HG03575 (cell line): ENCODE measurements around the gene KDSR.

Source experiments
- ATAC-seq: cut with Tn5 transposase; IDR thresholded peaks from one replicate; pipeline ENCODE4 v1.9.1; 2021; ENCODE audit not compliant: unreplicated experiment, insufficient number of reproducible peaks, low FRiP score; ENCODE audit errors: extremely low read depth

KDSR gene

GRCh38 chr18:63367053-63367953, at the start of gene KDSR:
Gene KDSR, minus strand, starts transcription at chr18:63367206. Its CDS starts 88 bp downstream, at chr18:63367118.
- peak; percentile 61 for ATAC-seq

GRCh38 chr18:63412953-63413352, 45.9 kb upstream of the KDSR start:
- ATAC-seq, result no peak

DNA sequence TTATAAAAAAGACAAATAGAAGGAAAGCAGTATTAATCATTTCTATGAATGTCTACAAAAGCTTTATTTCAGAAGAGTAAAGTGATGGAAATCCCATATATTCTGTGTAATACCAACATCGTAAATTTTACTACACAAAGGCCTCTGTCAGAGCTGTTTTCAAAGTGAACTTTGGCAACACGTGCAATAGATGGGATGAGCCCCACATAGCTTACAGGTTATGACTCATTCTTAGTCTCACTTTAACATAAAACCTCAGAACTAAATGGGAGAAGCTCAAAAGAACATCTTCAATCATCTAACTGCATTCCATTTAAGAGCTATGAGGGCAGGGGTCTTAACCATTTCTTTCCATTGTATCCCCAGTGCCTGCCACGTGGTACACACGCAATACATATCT, 43.8 kb upstream of the KDSR start:
- ATAC-seq, result no peak

GRCh38 chr18:63409301-63409700, 42.3 kb upstream of the KDSR start:
- ATAC-seq, result no peak

- ATAC-seq, result no peak
These were observed 40.7 kb upstream of the KDSR start for GRCh38 chr18:63407734-63408133.

DNA sequence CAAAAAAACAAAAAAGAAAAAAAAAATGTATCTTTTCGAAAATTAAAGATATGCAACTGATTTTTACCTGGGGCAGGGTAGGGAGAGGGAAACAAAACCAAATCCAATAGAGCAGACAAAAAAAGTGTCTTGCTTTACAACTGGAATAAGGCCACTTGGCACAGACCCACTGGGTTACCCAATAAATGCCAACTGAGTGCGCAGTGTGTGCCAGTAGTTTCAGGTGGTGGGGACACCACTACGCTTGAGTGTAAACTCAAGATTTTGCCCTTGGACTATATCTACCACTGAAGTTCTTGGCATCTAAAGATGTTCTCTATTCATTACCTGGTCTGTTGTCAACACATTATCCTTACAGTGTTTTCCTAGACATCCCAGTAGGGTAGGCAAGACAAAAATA, 39.0 kb upstream of the KDSR start:
- ATAC-seq, result no peak

DNA sequence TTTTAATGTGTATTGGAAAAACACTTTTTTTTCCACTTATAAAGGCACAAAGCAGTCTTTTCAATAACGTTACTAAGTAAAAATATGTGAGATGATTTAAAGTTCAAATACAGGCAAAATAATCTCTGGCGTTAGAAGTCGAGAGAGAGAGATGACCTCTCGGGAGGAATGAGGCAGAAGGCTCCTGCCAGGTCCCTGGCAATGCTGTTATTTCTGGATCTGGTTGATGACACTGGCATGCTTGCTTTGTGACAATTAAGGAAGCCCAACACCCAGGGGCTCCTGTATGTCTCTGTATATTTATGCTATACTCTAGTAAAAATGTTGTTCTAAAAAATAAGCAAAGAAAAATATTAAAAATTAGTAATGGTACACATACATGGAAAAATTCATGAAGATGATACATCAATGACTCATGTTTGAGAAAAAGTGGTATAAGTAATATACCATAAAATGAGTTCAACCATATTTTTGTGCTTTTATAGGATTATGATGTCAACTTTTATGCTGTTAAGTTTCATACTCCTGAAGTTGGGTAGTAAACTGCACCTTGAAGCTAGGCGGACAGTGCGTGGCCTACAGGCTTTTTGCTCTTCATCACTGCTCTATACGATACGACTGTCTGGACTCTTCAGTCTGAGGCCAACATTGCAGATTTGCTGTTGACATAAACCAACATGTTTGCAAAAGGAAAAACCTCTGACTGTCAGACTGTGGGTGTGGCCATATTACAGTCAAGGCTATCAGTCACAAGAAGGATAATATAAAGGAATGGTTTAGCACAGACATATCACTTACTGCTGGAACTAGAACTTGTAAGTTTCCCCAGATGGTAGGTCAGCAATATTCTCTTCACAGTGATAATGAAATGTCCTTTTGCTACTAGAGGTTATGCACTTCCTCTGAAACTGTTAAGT, 35.5 kb upstream of the KDSR start:
- ATAC-seq, result no peak

DNA sequence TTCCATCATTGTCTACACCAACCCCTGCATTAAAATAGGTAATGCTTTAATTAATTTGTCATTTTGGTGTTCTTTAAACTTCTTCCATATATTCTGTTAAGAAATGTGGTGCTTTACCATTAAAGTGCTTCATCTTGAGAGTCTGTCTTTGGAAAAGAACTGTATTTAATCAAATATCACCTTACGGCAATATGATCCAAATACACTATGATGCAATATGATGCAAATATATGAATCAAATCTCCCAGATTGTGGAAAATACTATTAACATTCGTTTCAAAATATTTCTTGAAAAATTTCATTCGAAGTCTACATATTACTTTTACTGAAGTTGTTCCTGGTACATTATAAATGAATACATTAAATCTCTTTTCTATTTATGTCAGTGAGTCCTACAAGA, 32.3 kb upstream of the KDSR start:
- no peak for ATAC-seq

GRCh38 chr18:63397349-63397748, 30.3 kb upstream of the KDSR start:
- no peak for ATAC-seq

DNA sequence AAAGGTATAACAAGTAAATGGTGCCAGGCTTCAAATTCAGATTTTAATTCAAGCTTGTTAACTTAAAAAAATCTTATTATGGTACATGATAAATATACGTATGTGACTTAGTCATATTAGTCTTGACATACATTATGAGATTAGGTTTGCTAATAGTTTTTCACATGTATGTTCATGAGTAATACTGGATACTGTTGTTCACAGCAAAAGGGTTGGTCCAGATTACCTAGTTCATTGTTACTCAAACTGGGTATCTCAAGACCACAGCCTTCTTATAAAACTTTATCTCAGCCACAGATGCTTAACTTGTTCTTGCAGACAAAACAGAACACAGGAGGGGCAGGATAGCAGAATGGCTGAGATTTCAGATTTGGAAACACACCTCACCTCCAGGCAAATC, 28.5 kb upstream of the KDSR start:
- no peak for ATAC-seq

DNA sequence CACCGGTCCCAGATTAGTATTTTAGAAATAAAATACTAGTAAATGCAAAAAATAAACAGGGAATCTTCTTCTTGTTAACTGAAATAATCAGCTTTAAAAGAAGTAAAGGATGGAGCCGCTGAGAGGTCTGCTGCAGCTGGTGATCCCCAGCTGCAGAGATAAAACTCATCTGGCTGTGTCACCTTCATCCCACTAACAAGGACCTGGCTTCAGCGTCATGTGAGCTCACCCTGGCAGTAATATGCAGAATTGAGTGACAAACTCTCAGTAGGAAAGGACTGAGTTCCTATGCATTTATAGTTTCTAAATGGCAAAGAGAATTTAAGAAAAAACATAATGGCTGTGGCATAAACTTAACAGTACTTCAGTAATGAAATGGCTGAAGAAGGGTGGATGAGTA, 27.9 kb upstream of the KDSR start:
- ATAC-seq, result no peak

- no peak for ATAC-seq
These were observed 20.9 kb upstream of the KDSR start for GRCh38 chr18:63387861-63388260.

DNA sequence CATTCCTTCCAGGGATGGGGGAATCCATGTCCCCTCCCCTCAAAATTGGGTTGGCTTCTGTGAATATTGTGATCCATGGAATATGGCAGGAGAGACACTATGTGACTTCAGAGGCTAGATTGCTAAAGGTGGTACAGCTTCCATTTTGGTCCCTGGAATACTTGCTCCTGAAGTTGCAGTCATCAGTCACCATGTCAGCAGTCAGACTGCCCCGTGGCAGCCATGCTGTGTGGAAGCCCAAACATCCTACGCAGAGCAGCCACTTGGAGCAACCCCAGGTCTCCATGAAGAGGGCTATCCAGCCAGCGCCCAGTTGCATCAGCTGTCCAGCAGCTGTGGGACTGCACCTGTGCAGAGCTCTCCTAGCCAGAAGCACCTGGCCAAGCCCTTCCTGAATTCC, 15.8 kb upstream of the KDSR start:
- ATAC-seq, result no peak

- no peak for ATAC-seq
These were observed 12.6 kb upstream of the KDSR start for GRCh38 chr18:63379639-63379962.

GRCh38 chr18:63378919-63379638, 12.1 kb upstream of the KDSR start:
- ATAC-seq, result peak; percentile 71

GRCh38 chr18:63377275-63377980, 10.4 kb upstream of the KDSR start:
- ATAC-seq, result no peak

- ATAC-seq, result no peak
These were observed 9.5 kb upstream of the KDSR start for GRCh38 chr18:63376538-63376937.

DNA sequence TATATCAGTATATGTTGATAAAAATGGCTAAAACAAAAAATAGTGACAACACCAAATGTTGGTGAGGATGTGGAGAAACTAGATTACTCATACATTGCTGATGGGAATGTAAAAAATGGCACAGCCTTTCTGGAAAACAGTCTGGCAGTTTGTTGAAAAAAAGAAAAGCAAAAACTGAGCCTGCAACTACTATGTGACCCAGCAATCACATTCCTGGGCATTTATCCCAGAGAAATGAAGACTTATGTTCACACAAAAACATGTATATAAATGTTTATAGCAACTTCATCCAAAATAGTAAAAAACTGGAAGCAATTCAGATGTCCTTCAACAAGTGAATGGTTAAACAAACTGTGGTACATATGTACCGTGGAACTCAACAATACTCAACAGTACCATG, 7.5 kb upstream of the KDSR start:
- ATAC-seq, result no peak

DNA sequence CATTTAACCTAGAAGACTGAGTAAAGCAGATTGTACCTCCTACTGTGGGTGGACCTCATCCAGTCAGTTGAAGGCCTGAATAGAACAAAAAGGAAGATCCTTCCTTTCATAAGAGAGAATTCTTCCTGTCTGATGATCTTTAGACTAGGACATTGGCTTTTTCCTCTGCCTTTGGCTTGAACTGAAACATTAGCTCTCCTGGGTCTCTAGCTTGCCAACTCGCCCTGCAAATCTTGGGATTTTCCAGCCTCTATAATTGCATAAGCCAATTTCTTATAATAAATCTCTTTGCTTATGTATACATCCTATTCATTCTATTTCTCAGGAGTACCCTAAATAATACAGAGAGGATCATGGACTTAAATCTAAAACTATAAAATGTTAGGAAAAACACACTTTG, 6.2 kb upstream of the KDSR start:
- no peak for ATAC-seq
